Cerebellar nuclear complex (tissue), 1 donor: ENCODE results near the gene ZC3H12A.
"Not testable (repeated sequence)": the region's sequence is repeated elsewhere in the genome, so short reads cannot be mapped to it uniquely, and the experiment has no call there.

Experiments
- DNase-seq, 2 experiments: peaks; one replicate each; lab custom pipeline; 2025; lab: John Stamatoyannopoulos, UW

Gene ZC3H12A

GRCh38 chr1:37502104-37502503 lies 27.7 kb downstream of the ZC3H12A start:
- no peak for DNase-seq

GRCh38 chr1:37502791-37503190 lies 28.4 kb downstream of the ZC3H12A start:
- not testable (repeated sequence) for DNase-seq

- DNase-seq = no peak
Measured at GRCh38 chr1:37506740-37507139, 32.4 kb downstream of the ZC3H12A start.

- no peak for DNase-seq
Measured at GRCh38 chr1:37509181-37509580, 34.8 kb downstream of the ZC3H12A start.

DNA sequence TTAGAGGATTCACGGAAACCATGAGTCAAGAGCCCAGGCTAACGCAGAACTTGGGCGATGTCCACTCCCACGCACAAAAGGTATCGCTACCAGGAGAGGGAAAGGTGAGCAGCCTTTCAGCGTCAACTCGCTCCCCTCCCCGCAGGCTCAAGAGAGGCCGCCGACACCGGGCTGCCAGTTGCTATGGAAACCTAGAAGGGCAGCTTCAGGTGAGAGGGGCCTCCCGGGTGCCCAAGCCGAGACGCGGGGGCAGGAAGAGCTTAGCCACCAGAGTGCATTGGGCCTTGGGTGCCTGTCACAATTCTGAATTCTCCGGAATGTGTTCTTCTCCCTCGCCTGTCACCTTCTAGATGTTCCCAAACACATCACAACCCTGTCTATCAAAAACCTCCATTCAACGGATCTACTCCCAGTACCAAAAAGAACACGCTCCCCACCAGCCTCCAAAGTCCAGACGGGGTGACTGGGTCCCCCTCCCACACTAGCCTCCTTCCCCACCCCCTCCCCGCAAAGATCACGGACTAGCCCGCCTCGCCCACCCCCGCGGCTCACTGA lies 39.5 kb downstream of the ZC3H12A start:
- peak in 1 of 2 experiments; percentile 15 for DNase-seq

GRCh38 chr1:37514350-37515184 lies 40.2 kb downstream of the ZC3H12A start, which contains the start of gene MEAF6:
TSS of gene MEAF6 (minus strand) at chr1:37514766. CDS start at chr1:37514746, 20 bp downstream.
- DNase-seq = peak in 1 of 2 experiments; percentile 10

DNA sequence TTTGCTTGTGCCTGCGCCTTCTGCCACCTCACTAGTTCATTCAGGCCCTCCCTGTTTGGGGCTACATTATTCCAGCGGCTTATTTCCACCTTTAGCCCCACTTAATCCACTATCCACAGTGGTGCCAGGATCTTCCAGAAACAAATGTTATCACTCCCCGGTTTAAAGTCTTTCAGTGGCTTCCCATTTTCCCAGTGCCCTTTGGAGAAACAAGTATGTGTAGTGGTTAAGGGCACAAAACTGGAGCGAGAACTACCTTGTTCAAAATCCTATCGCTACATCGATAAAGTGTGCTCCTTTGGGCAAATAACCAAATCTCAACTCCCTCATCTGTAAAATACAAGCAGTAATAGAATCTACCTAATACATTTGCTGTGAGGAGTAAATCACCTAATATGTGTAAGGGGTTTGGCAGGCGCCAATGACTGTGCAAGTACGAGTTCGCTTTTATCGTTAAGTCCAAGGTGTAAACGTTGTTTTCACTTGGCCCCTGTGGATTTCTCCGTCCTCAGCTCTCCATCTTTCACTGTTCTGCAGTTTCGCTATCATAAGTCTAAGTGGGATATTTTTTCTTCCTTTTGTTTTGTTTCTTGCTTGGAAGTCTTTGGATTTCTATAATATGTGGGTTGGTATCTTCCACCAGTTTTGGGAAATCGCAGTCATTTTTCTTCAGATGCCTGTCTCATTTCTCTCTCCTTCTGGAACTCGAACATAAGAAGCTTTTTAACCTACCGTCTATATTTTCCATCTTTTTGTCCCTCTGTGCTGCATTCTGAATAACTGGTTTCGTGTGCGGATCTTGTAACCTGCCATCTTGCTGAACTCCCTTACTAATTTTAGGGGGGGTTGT lies 41.0 kb downstream of the ZC3H12A start:
- no peak for DNase-seq

DNA sequence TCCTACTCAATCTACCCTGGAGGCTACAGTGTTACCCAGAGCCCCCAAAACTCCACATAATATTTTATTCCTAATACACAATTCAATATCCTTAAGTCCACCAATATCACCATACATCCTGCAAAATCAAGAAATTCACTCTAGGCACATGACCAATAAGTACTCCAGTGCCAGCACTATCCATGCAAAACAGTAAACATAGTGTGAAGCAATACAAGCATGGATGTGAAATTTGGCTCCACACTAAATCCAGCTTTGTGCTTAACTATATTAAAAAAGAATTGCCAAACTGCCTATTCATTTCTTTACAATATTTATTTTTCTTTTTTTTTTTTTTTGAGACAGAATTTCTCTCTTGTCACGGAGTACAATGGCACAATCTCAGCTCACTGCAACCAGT lies 43.2 kb downstream of the ZC3H12A start:
- no peak for DNase-seq

DNA sequence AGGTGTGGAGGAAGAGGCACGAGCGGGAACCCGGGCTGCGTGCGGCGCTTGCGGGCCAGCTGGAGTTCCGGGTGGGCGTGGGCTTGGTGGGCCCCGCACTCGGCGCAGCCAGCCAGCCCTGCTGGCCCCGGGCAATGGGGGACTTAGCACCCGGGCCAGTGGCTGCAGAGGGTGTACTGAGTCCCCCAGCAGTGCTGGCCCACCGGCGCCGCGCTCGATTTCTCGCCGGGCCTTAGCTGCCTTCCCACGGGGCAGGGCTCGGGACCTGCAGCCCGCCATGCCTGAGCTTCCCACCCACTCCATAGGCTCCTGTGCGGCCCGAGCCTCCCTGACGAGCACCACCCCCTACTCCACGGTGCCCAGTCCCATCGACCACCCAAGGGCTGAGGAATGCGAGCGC lies 43.9 kb downstream of the ZC3H12A start:
- not testable (repeated sequence) for DNase-seq

GRCh38 chr1:37518929-37519328 lies 44.5 kb downstream of the ZC3H12A start:
- DNase-seq = not testable (repeated sequence)

GRCh38 chr1:37519613-37520012 lies 45.2 kb downstream of the ZC3H12A start:
- no peak for DNase-seq

DNA sequence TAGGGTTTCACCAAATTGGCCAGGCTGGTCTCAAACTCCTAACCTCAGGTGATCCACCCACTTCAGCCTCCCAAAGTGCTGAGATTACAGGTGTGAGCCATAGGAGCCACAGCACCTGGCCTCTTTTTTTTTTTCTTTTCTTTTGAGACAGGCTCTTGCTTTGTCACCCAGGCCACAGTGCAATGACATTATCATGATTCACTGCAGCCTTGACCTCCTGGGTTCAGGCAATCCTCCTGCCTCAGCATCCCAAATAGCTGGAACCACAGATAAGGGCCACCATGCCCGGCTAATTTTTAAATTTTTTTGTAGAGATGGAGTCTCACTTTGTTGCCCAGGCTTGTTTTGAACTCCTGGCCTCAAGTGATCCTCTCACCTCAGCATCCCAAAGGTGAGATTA lies 55.5 kb downstream of the ZC3H12A start:
- not testable (repeated sequence) for DNase-seq

DNA sequence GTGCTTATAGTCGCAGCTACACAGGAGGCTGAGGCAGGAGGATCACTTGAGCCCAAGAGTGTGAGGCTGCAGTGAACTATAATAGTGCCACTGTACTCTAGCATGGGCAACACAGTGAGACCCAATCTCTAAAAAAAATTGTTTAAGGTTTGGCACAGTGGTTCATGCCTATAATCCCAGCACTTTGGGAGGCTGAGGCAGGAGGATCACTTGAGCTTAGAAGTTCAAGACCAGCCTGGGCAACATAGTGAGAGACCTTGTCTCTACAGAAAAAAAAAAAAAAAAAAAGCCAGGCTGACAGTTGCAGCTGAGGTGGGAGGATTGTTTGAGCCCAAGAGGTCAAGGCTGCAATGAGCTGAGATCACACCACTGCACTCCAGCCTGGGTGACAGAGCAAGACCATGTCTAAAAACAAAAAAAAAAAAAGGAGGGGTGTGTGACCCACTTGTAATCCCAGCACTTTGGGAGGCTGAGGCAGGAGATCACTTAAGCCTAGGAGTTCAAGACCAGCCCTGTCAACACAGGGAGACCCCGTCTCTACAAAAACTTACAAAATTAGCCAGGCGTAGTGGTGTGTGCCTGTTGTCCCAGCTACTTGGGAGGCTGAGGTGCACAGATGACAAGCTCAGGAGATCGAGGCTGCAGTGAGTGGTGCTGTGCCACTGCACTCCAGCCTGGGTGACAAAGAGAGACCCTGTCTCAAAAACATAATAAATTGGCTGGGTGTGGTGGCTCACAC lies 58.2 kb downstream of the ZC3H12A start:
- DNase-seq = not testable (repeated sequence)

GRCh38 chr1:37533317-37534093 lies 59.1 kb downstream of the ZC3H12A start:
- no peak for DNase-seq
